ENCODE measurements around the gene SMAP1.
A peak's percentile ranks its signal among the peaks of the same experiment; 100 is the strongest.

SMAP1 gene

DNA sequence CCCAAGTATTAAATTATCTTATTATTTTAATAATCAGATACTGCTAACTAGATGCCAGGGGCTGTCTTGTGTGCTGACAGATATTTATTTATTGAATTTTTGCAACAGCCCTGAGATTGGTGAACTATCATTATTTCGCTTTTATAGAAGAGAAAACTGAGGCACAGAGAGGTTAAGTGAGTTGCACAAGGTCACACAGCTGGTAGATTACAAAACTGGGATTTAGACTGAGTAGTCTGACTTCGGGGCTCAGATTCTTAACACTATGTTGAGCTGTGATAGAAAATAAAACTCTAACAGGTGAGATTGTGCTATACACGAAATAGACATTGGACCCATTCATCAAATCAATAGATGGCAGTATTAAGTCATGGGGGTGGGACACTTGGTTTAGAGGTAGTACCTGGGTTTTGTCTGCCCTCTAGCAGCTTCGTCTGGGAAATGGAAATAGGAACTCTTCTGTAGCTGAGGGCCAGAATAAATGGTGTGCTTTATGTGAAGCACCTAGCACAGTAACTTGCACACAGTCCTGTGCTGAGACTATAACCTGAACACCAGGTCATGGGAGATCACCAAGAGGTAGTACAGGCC, 175.7 kb downstream of the SMAP1 start:
- no peak for DNase-seq (ENCODE audit: low read depth)

DNA sequence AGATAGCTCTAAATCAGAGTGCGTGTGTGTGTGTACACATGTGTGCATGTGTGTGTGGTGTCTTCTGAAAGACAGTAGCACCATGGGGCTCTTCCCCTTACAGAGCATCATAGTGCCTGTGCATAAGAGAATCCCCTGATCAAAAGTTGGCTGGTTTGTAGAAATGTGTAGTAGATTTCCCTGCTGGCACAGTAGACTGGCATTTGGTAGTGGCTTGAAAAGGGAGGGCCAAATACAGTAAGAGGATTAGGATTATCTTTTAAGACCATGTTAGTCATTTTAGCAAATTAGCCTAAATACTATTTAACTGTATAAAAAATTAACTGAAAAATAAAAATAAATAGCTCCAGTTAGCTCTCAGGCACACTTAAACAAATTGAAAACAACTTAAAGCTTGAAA, 176.6 kb downstream of the SMAP1 start:
- DNase-seq (ENCODE audit: low read depth) = no peak

DNA sequence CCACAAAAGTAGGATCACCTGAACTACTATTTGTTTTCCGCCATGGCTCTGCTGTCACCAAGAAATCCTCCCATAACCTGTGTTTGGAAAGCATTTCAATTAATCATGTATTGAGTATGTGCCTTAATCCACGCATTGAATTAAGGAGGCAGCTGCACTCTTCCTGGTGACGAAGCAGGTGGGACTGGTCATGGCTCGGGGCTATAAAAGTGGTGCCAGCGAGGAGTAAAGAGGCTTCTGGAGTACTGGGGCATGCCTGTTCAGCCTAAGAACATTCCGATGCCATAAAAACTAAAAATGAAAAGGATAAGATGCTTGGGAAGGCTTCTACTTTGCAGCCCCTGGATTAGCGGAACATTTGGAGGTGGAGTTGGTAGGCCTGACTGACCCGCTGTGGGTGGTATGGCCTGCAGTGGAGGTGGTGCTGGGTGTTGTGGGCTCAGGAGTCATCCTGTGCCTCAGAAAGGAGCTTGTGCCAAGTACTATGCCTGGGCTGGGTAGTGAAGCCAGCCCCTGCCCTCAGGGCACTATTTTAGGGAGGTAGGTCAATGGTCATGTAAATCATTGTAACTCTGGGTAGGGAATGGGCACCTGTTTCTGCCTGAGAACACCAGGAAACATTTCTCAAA, 178.6 kb downstream of the SMAP1 start:
- DNase-seq (ENCODE audit: low read depth) = no peak

DNA sequence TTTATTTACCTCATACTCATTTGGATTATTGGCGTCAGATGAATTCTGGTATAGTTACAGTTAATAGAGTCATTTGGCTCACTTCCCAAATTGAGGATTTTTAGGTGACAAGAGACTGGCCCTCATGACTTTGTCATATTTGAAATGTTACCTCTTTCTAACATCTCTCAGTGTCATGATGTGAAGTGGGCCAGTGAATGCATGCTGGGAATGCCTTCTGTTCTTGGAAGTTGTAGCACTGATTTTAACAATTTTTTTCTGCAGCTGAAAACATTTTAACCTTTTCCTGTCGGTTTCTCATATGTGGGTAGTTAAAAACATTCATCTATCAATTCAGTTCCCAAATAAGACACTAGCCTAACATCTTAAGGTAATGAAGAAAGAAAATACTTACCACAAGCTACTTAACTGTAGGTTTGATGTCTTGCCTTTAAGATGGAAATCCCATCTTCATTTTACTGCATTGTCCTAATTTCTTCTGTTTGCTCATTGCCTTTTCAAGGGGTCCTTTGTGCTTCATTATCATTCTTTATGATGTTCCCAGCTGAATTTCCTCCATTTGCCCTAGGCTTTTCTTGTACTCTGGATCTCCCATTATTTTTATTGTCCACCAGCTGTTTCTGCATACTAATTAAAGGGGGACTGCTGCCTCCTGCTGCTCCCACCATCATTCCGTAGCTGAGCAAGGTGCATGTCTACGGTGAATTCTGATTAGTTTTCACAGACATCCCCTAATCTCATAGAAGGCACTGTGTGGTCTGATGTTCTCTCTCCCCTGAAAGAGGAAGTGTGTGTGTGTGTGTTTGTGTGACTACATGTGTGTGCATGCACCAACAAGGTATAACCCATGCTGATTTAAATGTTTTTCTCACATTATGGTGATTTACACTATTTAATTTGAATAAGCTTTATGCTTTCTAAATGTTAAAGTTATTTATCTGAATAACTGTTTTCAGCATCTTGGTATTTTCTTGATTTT, 179.7 kb downstream of the SMAP1 start:
- no peak for DNase-seq (ENCODE audit: low read depth)

DNA sequence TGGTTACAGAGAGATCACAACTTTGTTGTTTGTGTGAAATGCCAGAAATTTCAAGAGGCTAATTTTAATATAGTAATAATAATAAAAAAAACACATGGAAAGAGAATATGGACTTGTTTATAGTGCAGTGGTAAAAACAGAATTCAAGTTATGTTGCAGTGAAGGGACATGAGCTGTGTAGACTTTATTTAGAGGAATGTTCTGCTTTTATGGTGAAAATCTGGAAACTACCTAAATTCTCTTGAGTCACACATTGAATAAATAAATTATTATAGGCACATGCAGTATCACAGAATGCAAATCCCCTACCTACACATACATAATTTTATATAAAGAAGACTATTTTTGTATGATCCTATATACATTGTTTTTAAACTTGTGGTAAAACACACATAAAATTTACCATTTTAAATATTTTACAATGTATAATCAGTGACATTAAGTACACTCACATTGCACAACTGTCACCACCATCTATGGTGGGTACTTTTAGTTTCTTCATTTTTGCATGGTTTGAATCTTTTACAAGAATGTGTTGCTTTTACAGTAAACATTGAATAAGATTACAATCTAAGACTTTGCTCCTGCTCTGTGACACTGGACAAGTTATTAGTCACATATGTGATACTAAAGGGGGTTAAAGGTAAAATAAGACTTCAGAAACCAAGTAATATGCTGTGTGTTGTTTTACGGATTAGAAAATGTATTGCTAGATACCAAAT, 181.8 kb downstream of the SMAP1 start:
- DNase-seq (ENCODE audit: low read depth) = peak; percentile 68

DNA sequence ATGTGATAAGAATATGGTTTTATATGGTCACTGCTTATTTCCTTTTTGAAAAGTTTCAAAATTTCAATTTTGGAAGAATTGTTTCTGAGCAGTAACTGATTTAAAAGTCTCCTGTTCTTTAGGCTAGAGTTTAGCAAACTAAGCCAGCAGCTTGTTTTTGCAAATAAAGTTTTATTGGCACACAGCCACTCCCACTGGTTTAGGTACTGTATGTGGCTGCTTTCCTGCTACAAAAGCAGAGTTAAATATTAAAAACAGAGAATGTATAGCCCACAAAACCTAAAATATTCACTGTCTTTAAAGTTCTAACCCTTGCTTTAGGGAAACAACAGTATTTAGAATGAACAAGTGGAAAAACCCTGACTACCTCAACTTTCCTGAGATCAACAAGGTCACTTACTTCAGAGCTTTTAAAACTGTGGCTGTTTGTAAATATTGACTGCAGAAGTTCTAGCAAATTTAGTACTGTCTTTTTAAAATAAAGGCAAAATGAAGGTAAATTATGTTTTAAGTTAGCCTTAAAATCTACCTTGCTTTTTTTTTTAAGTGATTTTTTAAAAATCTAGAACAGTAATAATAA, 185.1 kb downstream of the SMAP1 start:
- no peak for DNase-seq (ENCODE audit: low read depth)

DNA sequence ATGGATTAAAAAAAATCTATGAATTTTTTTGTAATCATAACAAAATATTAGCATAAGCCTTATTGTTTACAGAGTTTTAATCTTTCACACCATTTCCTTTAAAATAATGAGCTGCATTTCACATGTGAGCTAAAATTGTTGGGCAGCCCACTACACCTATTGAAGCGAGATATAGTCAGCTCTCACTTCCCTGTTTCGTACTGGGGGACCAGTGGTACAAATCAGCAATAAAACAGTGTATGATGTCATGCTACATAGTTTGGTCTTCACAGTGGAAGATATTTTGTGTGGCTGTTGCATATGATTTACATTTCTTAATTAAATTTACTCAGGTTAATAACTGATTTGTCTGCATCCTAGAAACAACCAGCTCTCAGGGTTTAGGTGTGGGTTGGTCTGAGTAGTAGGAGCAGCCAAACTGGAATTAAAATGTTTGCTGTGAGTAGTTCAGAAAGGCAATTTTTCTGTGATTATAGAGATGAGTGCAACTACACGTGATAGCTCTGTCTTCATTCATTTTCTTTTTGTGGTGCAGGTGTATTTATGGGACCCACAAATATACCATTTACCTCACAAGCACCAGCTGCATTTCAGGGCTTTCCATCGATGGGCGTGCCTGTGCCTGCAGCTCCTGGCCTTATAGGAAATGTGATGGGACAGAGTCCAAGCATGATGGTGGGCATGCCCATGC, 189.8 kb downstream of the SMAP1 start:
- DNase-seq (ENCODE audit: low read depth) = no peak

DNA sequence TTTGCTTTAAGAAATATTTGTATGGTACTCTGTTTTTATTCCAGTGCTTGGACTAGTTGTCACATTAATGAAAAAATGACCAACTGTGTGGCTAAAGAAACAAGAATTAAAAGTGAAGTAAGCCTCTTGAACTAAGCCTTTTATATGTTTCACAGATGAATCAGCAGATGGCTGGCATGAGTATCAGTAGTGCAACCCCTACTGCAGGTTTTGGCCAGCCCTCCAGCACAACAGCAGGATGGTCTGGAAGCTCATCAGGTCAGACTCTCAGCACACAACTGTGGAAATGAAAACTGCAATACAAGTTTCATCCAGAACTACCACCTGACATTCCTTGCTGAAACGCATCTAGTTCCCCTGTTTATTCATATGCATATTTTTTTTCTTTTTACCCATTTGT, 192.4 kb downstream of the SMAP1 start:
- no peak for DNase-seq (ENCODE audit: low read depth)

DNA sequence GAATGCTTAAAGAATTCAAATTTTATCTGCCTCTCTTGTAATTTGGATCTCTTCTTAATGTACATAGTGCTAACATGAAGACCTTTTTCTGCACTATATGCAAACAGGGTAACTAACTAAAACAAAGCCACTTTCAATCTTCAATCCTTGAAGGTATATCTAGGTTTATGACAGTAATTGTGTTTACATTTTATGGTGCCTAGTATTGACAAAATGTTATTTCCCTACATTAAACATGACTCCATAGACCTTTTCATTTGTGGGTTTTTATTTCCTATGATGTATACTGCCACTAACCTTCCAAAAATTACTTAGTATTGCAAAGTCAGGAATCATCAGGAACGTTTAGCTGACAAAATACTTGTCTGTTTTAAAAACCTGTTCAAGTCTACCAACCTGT, 193.2 kb downstream of the SMAP1 start:
- no peak for DNase-seq (ENCODE audit: low read depth)

DNA sequence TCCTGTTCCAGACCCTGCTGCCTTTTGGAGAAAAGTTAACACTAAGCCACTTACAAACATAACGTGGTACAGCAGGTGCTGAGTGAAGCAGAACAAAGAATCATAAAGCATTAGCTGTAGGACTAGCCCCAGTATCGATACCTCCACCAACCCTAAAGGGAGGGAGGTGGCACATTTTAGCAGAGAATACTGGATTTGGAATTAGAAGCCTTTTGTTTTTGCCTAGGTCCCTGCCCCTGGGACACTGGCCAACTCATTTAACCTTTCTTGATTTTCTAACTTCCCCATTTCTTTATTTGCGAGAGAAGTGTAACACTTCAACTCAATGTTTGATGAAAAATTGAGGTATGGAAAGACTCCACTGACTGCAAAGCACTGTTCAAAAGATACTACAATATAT, 195.7 kb downstream of the SMAP1 start:
- no peak for DNase-seq (ENCODE audit: low read depth)

DNA sequence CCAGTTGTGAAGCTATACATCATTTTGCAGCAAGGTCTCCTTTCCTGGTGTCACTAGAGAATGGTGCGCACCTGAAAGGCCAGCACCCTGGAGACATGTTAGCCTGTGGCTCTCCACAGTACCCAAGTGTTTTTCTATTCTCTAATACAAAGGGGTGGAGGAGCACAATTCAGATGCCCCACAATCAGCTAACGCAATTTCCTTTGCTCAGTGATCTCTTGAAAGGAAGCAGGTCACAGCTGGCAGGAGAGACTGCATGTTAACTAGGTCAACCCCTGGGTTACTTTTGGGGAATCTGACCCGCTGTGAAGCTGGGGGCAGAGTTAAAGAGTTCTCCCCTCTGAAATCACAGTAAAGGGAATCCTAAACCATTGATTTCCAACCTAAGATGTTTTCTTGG, 196.7 kb downstream of the SMAP1 start:
- DNase-seq (ENCODE audit: low read depth) = no peak

DNA sequence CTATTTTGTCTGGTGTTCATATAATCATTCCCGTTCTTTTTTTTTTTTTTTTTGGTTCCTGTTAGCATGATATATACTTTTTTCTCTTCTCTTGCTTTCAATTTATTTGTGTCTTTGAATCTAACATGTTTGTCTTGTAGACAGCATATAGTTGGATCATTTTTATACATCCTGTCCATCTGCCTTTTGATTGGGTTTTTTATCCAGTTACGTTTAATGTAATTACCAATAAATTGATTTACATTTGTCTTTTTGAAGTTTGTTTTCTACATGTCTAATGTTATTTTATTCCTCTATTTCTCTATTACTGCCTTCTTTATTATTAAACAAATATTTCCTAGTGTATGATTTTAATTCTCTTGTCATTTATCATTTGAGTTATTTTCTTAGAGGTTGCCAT, 204.8 kb downstream of the SMAP1 start:
- no peak for DNase-seq (ENCODE audit: low read depth)

DNA sequence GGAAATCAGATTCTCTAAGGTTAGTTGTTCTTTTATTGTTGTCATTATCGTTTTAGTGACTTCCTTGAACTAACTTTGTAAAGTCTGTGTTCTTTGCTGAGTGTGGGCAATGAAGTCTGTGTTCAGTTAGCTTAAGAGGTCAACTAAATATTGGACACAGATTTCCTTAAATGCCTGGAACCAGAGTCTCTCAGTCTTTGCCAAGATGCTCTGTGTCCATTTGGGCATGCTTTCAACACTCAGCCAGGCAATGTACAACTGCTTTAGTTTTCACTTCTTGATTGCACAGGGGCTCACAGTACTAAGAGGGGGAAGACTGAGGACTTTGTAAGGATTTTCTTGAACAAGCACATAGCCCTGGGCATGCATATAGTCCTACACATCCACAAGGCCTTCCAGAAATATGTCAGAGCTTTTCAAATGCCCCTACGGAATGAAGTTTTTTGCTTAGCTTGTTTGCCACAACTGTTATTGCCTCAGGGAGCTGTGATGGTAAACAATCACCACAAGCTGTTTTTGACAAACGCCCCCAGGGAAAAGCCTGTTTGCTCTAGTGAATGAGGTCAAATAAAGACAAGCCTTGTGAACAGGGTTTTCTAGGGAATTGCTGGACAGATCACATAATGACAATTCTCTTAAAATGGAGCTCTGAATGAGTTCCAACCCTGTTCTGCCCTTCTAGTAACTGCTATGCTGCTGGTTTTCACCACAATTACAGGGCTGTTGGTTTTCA, 206.7 kb downstream of the SMAP1 start:
- peak; percentile 60 for DNase-seq (ENCODE audit: low read depth)

DNA sequence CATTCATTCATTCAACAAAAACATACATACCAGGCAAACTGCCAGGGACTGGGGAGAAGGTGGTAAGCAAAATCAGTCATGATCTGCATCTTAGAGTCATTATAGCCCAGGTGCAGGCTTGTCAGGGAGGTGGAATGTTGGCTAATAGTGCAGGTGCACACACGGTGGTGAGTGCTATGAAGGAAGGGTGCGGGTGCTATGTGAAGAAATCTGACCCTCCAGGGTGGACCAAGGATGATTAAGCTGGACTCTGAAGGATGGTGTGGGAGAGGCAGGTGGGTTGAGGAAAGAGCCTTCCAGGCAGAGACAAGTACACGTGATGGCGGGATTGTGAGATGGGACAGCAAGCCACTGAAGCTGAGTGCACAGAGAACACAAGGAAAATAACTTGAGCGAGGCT, 211.8 kb downstream of the SMAP1 start:
- no peak for DNase-seq (ENCODE audit: low read depth)

DNA sequence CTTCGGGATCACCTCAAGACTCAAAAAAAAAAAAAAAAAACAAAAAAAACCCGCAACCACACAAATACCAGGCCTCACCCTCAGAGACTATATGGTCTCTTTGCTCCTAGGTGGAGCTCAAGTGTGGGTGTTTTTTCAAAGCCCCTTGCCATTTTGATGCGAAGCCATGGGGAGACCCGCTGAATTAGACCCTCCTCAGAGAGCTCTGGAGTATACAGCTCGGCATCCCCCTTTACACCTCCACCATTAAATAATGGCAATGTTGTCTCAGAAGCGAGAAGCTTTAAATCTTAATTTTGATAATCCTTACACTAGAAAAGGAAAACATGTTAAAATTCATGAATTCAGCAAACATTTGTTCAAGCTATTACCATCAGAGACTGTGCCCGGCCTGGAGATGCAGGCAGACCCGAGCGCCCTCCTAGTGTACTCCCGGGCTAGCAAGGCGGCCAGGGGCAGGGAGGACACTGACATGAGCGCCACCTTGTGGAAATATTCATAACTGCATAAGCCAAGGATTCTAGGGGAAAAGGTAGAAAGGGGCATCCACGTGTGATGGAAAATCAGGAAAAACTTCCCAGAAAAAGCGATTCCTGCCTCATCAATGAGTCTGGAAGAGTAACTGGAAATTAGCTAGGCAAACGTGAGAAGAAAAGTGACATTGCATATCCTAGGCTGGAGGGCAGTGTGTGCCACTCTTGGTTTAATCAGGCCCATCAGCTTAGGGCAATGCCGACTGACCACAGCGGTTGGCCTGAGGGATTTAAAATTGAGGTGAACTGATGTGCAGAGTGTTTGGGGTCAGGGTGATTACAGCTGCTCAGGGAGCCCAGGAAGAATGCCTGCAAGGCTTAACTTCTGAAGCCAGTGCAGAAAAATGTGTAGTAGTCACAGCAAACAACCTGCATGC, 216.6 kb downstream of the SMAP1 start:
- DNase-seq (ENCODE audit: low read depth) = peak; percentile 36

DNA sequence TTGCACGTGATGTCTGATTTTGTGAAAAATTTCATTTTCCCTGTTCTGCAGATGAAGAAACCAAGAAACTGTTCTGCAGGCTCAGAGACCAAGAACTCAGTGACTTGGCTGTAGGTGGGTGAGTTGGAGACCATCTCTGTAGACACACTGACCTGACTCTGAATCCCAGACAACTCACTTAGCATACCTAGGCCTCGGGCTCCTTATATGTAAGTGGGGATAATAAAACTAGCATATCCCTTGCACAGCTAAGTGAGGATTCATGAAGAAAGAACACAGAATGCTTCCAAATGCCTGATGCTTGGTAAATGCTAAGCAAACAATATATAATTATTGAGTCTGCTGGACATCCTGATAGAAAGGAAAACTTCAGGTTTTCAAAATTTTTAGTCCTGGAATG, 218.4 kb downstream of the SMAP1 start:
- no peak for DNase-seq (ENCODE audit: low read depth)

DNA sequence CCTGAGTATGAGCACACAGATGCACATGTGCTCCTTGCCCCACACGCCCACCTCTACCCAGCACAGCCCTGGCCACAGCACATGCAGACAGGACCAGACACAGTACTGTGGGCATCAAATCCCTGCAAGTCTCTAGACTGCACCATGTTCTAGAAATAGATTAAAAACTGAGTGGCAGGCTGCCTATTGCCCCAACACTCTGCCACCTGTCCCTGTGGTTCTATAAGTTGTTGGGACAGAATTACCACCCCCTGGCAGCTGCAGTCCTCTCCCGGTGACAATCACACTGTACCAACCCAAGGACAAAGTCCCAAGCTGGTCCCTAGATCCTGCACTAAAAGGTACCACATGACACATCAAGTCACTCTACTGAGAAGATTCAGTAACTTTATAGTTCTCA, 219.0 kb downstream of the SMAP1 start:
- DNase-seq (ENCODE audit: low read depth) = no peak

DNA sequence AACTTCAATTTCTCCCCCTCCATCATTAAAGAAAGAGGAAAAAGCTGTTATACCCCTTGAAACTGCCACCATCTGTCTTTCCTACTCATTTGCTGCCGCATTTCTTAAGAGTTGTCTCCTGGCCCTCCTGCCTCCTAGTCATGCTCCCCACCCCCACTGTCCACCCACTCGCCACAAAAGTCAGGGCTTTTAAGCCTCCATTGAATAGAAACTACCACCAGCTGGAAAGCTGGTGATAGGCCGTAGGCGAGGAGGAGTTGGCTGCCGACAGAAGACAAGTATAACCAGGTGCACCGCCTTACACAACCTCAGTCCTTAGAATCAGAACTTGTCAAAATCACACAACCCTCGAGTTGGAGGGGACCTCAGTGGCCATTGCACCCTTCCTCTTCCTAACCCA, 221.6 kb downstream of the SMAP1 start:
- no peak for DNase-seq (ENCODE audit: low read depth)

DNA sequence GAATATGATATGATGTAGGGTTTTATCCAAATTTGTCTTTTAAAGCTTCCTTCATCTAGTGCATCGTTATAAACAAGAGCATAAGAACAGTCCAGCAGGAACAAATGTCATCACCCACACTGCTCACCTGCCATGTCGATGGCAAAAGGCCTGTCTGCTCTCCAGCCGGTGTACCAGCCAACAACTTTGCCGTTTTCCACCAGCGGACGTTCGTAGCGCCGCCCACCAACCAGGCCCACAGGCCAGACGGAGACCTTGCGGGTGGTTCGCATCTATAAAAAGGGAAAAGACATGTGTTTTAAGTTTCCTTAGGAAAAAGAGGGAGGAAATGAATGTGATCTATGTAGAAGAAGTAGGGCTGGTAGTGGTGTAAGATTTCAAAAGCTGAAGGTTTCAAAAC, 226.3 kb downstream of the SMAP1 start:
- no peak for DNase-seq (ENCODE audit: low read depth)

DNA sequence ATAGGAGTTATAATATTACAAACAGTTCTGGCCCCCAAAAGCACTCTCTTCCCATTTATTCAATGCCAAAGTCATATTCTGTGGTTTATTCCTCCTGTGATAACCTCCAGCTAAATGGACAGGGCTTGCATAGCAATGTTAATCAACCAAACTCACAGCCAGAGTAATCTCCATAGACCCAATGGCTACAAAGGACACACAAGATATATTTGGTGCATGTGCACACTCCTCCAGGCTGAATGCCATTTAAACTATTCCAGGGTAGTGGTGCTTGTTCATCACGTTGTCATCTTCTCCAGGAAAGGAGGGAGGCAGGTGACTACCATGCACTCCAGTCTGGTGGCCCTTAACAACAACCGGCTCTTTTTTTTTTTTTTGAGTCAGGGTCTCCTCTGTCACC, 232.4 kb downstream of the SMAP1 start:
- DNase-seq (ENCODE audit: low read depth) = no peak

All from fibroblast of gingiva (primary cell).